NCI-H2196 (cell line): Measurements from ENCODE around the gene GLIS2.

Experiments used
- DNase-seq: peaks from one replicate; lab custom pipeline; 2025; ENCODE audit not compliant: unreplicated experiment; lab: John Stamatoyannopoulos, UW

GLIS2 gene

DNA sequence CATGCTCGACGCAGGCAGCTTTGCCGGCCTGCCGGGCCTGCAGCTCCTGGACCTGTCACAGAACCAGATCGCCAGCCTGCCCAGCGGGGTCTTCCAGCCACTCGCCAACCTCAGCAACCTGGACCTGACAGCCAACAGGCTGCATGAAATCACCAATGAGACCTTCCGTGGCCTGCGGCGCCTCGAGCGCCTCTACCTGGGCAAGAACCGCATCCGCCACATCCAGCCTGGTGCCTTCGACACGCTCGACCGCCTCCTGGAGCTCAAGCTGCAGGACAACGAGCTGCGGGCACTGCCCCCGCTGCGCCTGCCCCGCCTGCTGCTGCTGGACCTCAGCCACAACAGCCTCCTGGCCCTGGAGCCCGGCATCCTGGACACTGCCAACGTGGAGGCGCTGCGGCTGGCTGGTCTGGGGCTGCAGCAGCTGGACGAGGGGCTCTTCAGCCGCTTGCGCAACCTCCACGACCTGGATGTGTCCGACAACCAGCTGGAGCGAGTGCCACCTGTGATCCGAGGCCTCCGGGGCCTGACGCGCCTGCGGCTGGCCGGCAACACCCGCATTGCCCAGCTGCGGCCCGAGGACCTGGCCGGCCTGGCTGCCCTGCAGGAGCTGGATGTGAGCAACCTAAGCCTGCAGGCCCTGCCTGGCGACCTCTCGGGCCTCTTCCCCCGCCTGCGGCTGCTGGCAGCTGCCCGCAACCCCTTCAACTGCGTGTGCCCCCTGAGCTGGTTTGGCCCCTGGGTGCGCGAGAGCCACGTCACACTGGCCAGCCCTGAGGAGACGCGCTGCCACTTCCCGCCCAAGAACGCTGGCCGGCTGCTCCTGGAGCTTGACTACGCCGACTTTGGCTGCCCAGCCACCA, 65.4 kb downstream of the GLIS2 start:
- peak; percentile 16 for DNase-seq

DNA sequence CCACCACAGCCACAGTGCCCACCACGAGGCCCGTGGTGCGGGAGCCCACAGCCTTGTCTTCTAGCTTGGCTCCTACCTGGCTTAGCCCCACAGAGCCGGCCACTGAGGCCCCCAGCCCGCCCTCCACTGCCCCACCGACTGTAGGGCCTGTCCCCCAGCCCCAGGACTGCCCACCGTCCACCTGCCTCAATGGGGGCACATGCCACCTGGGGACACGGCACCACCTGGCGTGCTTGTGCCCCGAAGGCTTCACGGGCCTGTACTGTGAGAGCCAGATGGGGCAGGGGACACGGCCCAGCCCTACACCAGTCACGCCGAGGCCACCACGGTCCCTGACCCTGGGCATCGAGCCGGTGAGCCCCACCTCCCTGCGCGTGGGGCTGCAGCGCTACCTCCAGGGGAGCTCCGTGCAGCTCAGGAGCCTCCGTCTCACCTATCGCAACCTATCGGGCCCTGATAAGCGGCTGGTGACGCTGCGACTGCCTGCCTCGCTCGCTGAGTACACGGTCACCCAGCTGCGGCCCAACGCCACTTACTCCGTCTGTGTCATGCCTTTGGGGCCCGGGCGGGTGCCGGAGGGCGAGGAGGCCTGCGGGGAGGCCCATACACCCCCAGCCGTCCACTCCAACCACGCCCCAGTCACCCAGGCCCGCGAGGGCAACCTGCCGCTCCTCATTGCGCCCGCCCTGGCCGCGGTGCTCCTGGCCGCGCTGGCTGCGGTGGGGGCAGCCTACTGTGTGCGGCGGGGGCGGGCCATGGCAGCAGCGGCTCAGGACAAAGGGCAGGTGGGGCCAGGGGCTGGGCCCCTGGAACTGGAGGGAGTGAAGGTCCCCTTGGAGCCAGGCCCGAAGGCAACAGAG, 66.3 kb downstream of the GLIS2 start:
- no peak for DNase-seq

GRCh38 chr16:4382795-4383357, 67.0 kb downstream of the GLIS2 start:
- no peak for DNase-seq

- DNase-seq, result no peak
These were observed 68.0 kb downstream of the GLIS2 start for GRCh38 chr16:4383591-4384444.

DNA sequence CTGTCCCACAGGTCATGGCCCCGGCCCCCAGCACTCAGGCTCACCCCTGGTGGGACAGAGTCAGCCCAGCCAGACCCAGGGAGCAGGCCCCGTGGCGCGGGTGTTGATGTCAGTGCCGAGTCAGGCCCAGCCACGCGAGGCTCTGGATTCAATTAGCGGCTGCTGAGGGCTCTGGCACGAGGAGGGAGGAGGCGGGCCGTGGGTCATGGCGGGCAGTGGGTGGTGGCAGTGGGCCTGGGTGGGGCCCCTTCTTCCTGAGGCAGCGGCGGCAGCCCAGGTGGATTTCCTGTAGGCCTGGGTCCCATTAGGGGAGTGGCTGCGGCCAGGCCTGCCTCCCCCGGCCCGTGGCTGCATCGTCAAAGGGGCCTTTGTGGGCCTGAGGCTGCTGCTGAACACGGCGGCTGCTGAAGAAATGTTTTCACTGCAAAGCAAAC, 68.7 kb downstream of the GLIS2 start:
- no peak for DNase-seq

DNA sequence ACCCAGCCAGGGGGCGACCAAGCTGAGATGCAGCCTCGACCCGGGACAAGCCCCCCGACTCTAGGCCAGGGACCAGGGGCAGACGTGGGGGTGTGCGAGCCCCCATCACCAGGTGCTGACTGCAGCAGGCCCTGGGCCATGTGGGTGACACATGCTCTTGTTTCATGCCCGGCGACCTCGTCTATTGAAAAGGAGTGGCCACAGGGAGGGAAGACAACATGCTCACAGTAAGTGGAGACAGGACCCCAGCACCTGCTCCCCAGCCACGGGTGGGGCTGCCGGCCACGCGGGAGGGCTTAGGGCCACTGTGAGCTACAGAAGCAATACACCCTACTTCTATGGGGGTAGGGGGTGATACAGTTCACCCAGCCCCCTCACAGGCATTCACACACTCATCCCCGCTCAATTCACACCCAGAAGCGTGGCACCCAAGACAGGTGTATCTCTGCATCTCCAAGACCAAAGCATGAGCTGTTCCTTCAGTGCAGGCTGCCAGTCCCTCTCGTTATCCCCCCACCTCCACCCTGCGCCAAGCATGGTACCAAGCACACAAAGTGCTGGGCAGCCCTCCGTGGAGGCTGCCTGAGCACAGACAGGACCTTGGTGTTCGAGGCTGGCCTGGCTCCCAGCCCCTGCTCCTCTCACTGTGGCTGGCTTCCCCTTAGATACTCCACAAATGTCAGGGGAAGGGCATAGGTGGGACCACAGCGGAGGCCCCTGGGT, 69.4 kb downstream of the GLIS2 start:
- DNase-seq, result no peak

DNA sequence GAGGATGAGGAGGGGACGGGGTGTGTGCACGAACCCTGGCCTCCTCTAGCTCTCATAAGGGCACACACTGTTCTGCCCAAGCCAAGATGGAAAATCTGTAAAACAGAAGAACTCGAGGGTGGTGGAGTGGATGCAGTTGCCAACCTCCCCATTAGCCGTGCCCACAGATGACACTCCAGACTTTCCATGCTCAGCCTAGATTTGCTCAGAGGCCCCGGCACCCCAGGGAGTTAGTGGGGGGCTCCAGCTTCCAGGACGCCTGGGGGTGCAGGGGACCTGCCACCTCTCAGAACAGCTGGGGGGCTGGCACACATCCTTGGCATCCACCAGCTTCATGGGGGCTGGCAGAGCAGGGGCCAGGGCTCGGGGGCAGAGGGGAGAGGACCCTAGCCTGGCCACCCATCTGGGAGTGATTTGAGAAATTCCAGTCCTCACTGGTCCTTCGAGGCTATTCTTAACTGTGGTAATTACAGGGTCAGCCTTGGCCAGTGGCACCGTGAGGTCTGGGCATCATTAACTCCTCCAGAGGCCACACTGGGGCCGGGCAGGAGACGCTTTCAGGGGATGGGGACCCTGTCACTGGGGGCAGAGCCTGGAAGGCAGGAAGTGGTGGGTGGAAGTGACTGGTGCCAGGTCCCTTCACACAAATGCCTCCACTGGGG, 70.1 kb downstream of the GLIS2 start:
- no peak for DNase-seq

GRCh38 chr16:4386451-4386805, 70.6 kb downstream of the GLIS2 start:
- DNase-seq, result no peak

- no peak for DNase-seq
These were observed 71.2 kb downstream of the GLIS2 start for GRCh38 chr16:4386951-4387565.

DNA sequence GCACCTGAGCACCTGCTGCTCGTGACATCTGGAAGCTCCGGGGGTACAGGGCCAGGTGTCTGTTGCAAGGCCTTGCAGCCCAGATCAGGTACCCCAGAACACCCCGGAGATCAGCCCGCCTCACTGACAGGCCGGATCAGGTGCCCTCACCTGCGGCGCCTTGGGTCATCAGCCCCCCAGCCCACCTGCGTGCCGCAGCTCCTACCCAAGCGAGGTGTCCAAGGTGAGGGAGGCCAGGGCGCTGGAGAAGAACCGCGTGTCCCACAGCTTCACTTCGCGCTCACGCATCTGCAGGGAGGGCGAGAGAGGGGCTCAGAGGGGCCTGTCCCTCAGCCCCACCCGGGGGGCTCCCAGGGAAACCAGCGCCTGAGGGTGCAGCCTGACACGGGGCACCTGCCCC, 71.9 kb downstream of the GLIS2 start:
- no peak for DNase-seq

DNA sequence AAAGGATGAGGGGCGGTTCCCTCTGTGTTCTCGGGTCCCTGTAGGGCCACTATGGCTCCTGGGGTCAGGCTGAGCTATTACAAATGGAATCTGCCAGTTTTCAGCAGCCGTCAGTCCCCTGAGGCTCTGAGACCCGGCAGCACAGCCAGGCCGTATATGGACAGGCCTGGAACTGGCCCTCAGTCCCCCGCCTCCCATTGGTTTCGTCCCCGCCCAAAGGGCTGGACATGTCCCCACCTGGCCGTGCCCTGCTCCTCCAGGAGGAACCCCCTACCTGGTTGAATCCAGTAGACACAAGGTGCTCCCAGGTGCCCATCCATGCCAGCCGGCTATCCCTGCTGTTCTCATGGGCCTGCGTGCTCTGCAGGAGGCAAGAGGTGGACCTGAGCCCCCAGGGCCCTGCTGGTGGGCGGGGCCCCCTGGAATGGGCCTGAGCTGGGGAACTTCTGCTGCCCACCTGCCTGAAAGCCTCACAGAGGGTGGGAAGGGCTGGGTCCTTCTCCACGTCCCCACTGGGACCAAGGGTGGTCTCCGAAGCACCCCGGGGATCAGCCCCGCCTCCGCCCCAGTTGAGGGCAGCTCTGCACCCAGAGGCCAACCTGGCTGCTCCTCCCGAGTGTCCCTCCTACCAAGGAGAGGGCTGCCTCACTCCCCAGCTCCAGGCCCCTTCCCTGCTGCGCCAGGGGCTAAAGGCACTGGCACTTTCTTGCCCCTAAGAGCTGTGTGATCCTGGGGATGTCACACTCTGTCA, 72.6 kb downstream of the GLIS2 start:
- no peak for DNase-seq
